H9 (cell line): ENCODE results near the gene MAGOH. TPM values are rescaled to one million over a fixed set of nuclear protein-coding genes. Genes with fewer than 3 reads are reported as not detected.

Experiments
- DNase-seq: peaks from one replicate; pipeline ENCODE4 v3.0.0-alpha.2; 2017
- H2AFZ ChIP-seq: one replicate; pipeline ENCODE4 v1.6.1; 2013; ENCODE audit warnings: mild to moderate bottlenecking, low read length, control low read depth, moderate library complexity
- H2AK5ac ChIP-seq: 2 replicates; pipeline ENCODE4 v1.6.1; 2013; ENCODE audit warnings: low read length, control low read depth, mixed read lengths; ENCODE audit not compliant: insufficient read length
- H2BK120ac ChIP-seq: one replicate; pipeline ENCODE4 v1.6.1; 2013; ENCODE audit warnings: low read depth, mild to moderate bottlenecking, low read length, control low read depth, inconsistent platforms; ENCODE audit not compliant: poor library complexity, severe bottlenecking
- H2BK12ac ChIP-seq: 2 replicates; pipeline ENCODE4 v1.6.1; 2013; ENCODE audit warnings: low read length, control low read depth, mixed read lengths, low read depth; ENCODE audit not compliant: insufficient read length
- H2BK15ac ChIP-seq: 2 replicates; pipeline ENCODE4 v1.6.1; 2013; ENCODE audit warnings: low read depth, low read length, control low read depth
- H2BK20ac ChIP-seq: one replicate; pipeline ENCODE4 v1.6.1; 2013; ENCODE audit warnings: low read depth, mild to moderate bottlenecking, low read length, control low read depth, inconsistent platforms; ENCODE audit not compliant: poor library complexity, severe bottlenecking
- H2BK5ac ChIP-seq: 2 replicates; pipeline ENCODE4 v1.6.1; 2013; ENCODE audit warnings: low read length, control low read depth, mixed read lengths; ENCODE audit not compliant: insufficient read length
- H3K14ac ChIP-seq: 2 replicates; pipeline ENCODE4 v1.6.1; 2013; ENCODE audit warnings: low read length, control low read depth; ENCODE audit not compliant: insufficient read depth
- H3K18ac ChIP-seq: 2 replicates; pipeline ENCODE4 v1.6.1; 2013; ENCODE audit warnings: low read depth, mild to moderate bottlenecking, mixed read lengths, low read length, control low read depth; ENCODE audit not compliant: insufficient read length
- H3K23ac ChIP-seq: 2 replicates; pipeline ENCODE4 v1.6.1; 2013; ENCODE audit warnings: low read length, control low read depth, mixed read lengths, low read depth; ENCODE audit not compliant: insufficient read length
- H3K23me2 ChIP-seq: 2 replicates; pipeline ENCODE4 v1.6.1; 2013; ENCODE audit warnings: low read depth, mild to moderate bottlenecking, mixed read lengths, low read length, control low read depth; ENCODE audit not compliant: insufficient read length, poor library complexity, severe bottlenecking
- H3K27ac ChIP-seq: 2 replicates; pipeline ENCODE4 v1.5.1; 2013; ENCODE audit warnings: low read length, control low read depth, mixed read lengths, low read depth; ENCODE audit not compliant: insufficient read length
- H3K27me3 ChIP-seq: 2 replicates; pipeline ENCODE4 v1.6.1; 2013; ENCODE audit warnings: low read length, control low read depth, inconsistent platforms; ENCODE audit not compliant: insufficient read depth
- H3K4ac ChIP-seq: 2 replicates; pipeline ENCODE4 v1.6.1; 2013; ENCODE audit warnings: low read depth, mild to moderate bottlenecking, control low read depth, inconsistent platforms, low read length, moderate library complexity
- H3K4me1 ChIP-seq: 2 replicates; pipeline ENCODE4 v1.6.1; 2013; ENCODE audit warnings: low read length, control low read depth, inconsistent platforms; ENCODE audit not compliant: insufficient read depth
- H3K4me2 ChIP-seq: 2 replicates; pipeline ENCODE4 v1.6.1; 2013; ENCODE audit warnings: low read length, control low read depth, mixed read lengths; ENCODE audit not compliant: insufficient read length, insufficient read depth
- H3K56ac ChIP-seq: 2 replicates; pipeline ENCODE4 v1.6.1; 2013; ENCODE audit warnings: low read depth, mild to moderate bottlenecking, mixed read lengths, low read length, control low read depth; ENCODE audit not compliant: insufficient read length
- H3K79me1 ChIP-seq: 2 replicates; pipeline ENCODE4 v1.6.1; 2013; ENCODE audit warnings: low read depth, mild to moderate bottlenecking, moderate library complexity, low read length, control low read depth, inconsistent platforms; ENCODE audit not compliant: insufficient read depth, poor library complexity, severe bottlenecking
- H3K79me2 ChIP-seq: 2 replicates; pipeline ENCODE4 v1.6.1; 2013; ENCODE audit warnings: low read length, control low read depth, inconsistent platforms; ENCODE audit not compliant: insufficient read depth
- H3K9ac ChIP-seq: 2 replicates; pipeline ENCODE4 v1.6.1; 2013; ENCODE audit warnings: low read length, control low read depth, mixed read lengths; ENCODE audit not compliant: insufficient read length; ENCODE audit errors: extremely low read depth
- H3K9me3 ChIP-seq: one replicate; pipeline ENCODE4 v1.6.1; 2013; ENCODE audit warnings: low read depth, low read length, inconsistent platforms; ENCODE audit not compliant: control insufficient read depth
- H3T11ph ChIP-seq: one replicate; pipeline ENCODE4 v1.6.1; 2013; ENCODE audit warnings: mild to moderate bottlenecking, low read length, control low read depth, inconsistent platforms
- H4K20me1 ChIP-seq: one replicate; pipeline ENCODE4 v1.6.1; 2013; ENCODE audit not compliant: control insufficient read depth, insufficient read length, insufficient read depth
- H4K5ac ChIP-seq: 2 replicates; pipeline ENCODE4 v1.6.1; 2013; ENCODE audit warnings: low read depth, mild to moderate bottlenecking, mixed read lengths, low read length, control low read depth; ENCODE audit not compliant: insufficient read length
- H4K8ac ChIP-seq: replicated peaks from 2 replicates; pipeline ENCODE4 v1.6.1; 2013; ENCODE audit warnings: low read length, control low read depth, mixed read lengths, low read depth; ENCODE audit not compliant: insufficient read length
- H4K91ac ChIP-seq: 2 replicates; pipeline ENCODE4 v1.6.1; 2013; ENCODE audit warnings: low read depth, mild to moderate bottlenecking, moderate library complexity, mixed read lengths, low read length, control low read depth; ENCODE audit not compliant: insufficient read length
- H3K27ac Mint-ChIP-seq, 3 experiments: 2 replicates in 2 of 3; 3 replicates in 1 of 3; pipeline ENCODE4 v1.8.0; 2020 to 2021; ENCODE audit warnings: mixed read lengths in 3 of 3, mild to moderate bottlenecking in 1 of 3, moderate library complexity in 1 of 3
- H3K27me3 Mint-ChIP-seq: 2 replicates; pipeline ENCODE4 v1.8.0; 2021; ENCODE audit warnings: low read depth, mild to moderate bottlenecking, moderate library complexity, mixed read lengths
- H3K36me3 Mint-ChIP-seq, 3 experiments: 2 replicates in 2 of 3; 3 replicates in 1 of 3; pipeline ENCODE4 v1.8.0; 2020 to 2021; ENCODE audit warnings: low read depth in 3 of 3, mixed read lengths in 3 of 3; ENCODE audit not compliant: insufficient read depth in 1 of 3
- H3K4me1 Mint-ChIP-seq, 2 experiments: 2 replicates each; pipeline ENCODE4 v1.8.0; 2020; ENCODE audit warnings: mixed read lengths in 2 of 2
- H3K4me3 Mint-ChIP-seq, 2 experiments: 2 replicates in 1 of 2; 3 replicates in 1 of 2; pipeline ENCODE4 v1.8.0; 2020 to 2021; ENCODE audit warnings: mild to moderate bottlenecking in 2 of 2, mixed read lengths in 2 of 2, moderate library complexity in 1 of 2
- H3K9me3 Mint-ChIP-seq, 2 experiments: 2 replicates in 1 of 2; 3 replicates in 1 of 2; pipeline ENCODE4 v1.8.0; 2020; ENCODE audit warnings: mild to moderate bottlenecking in 2 of 2, mixed read lengths in 2 of 2, moderate library complexity in 1 of 2
- CTCF ChIP-seq: fragments of 200-600 bp; sonication (generic); conservative IDR thresholded peaks from 3 replicates; pipeline ENCODE4 v1.8.0; 2021; ENCODE audit warnings: antibody characterized with exemption, mild to moderate bottlenecking
- WGBS: extraction: QIAGEN DNeasy Blood & Tissue Kit; methylation state at CpG from one replicate; pipeline ENCODE4 v1.1.7; 2013; ENCODE audit warnings: missing lambda C conversion rate, low lambda C conversion rate, mixed read lengths; ENCODE audit not compliant: insufficient read length; ENCODE audit errors: extremely low coverage; 5-methylcytosine and 5-hydroxymethylcytosine counted together
- total RNA-seq: library from RNA; stranded (reverse); gene quantifications from 2 replicates; pipeline ENCODE4 v1.2.1, GENCODE V29; 2021

MAGOH gene
- total RNA-seq, 1 experiment from 2014 or later: 81.2 TPM

- H3T11ph ChIP-seq: no peak overlapping the region
- no peak overlapping the region for H2AK5ac ChIP-seq
- no peak overlapping the region for H2BK120ac ChIP-seq
- no peak overlapping the region for H2BK20ac ChIP-seq
- H3K9me3 ChIP-seq: no peaks in the 10 kb centered on the region
- H3K23ac ChIP-seq: no peak overlapping the region
- H3K9ac ChIP-seq: no peak overlapping the region
- no peak overlapping the region for H3K27ac ChIP-seq
- H3K4ac ChIP-seq: no peak overlapping the region
- H3K79me2 ChIP-seq: no peaks in the 10 kb centered on the region
- Mint-ChIP-seq H3K9me3 (no peaks in the 10 kb centered on the region), H3K36me3 (peaks cover 51 to 83% (median 68%) of the 10 kb centered on the region in 3 experiments), H3K27me3 (no peaks in the 10 kb centered on the region; the same call in 1 of the 2 replicates), H3K4me1 (no peaks in the 10 kb centered on the region), H3K4me3 (no peak overlapping the region), H3K27ac (no peak overlapping the region; a peak in 2 of 7 replicates)
- H2AFZ ChIP-seq: no peak overlapping the region
- no peak overlapping the region for H2BK12ac ChIP-seq
- no peak overlapping the region for H3K4me2 ChIP-seq
- H3K56ac ChIP-seq: no peak overlapping the region
- H3K14ac ChIP-seq: no peak overlapping the region; the same call in 1 of the 2 replicates
- WGBS: no CpG with 5 or more reads among the region's 3 CpGs
- no peak overlapping the region for H4K5ac ChIP-seq
- peaks cover 2% of the 10 kb centered on the region for H3K23me2 ChIP-seq
- H4K20me1 ChIP-seq: no peaks in the 10 kb centered on the region
- no peaks in the 10 kb centered on the region for H3K4me1 ChIP-seq
- TF ChIP-seq CTCF: no peak
- H3K27me3 ChIP-seq: no peaks in the 10 kb centered on the region
- H3K18ac ChIP-seq: no peak overlapping the region
- no peak overlapping the region for H4K91ac ChIP-seq
- H3K79me1 ChIP-seq: no peaks in the 10 kb centered on the region
- H2BK15ac ChIP-seq: no peak overlapping the region
- no peak overlapping the region for H4K8ac ChIP-seq
- no peak overlapping the region for H2BK5ac ChIP-seq
- DNase-seq: no peak
These were observed 37.2 kb upstream of the MAGOH start for GRCh38 chr1:53275566-53275965.
